NOMO-1 treated with dmso at 0.1 percent for 144 hours (cell line): ENCODE data around the gene U2AF2.
"Not testable (repeated sequence)": the region's sequence is repeated elsewhere in the genome, so short reads cannot be mapped to it uniquely, and the experiment has no call there.

Experiments
- DNase-seq: peaks from one replicate; lab custom pipeline; 2025; ENCODE audit not compliant: unreplicated experiment; lab: John Stamatoyannopoulos, UW

The U2AF2 gene

GRCh38 chr19:55700813-55701212 is 46.0 kb downstream of the U2AF2 start:
- DNase-seq, result no peak

- no peak for DNase-seq
Observed at GRCh38 chr19:55702131-55702627, 47.3 kb downstream of the U2AF2 start.

GRCh38 chr19:55703790-55704215 is 49.0 kb downstream of the U2AF2 start:
- DNase-seq, result no peak

- no peak for DNase-seq
Observed at GRCh38 chr19:55704494-55705245, 49.8 kb downstream of the U2AF2 start.

GRCh38 chr19:55705972-55706371 is 51.1 kb downstream of the U2AF2 start:
- no peak for DNase-seq

GRCh38 chr19:55711719-55712118 is 56.9 kb downstream of the U2AF2 start:
- no peak for DNase-seq

- no peak for DNase-seq
Observed at GRCh38 chr19:55712804-55713631, 58.2 kb downstream of the U2AF2 start.

- DNase-seq, result no peak
Observed at GRCh38 chr19:55716531-55716930, 61.7 kb downstream of the U2AF2 start.

- DNase-seq, result no peak
Observed at GRCh38 chr19:55717251-55717650, 62.4 kb downstream of the U2AF2 start.

- DNase-seq, result not testable (repeated sequence)
Observed at GRCh38 chr19:55717879-55718711, 63.3 kb downstream of the U2AF2 start.

GRCh38 chr19:55720214-55720746 is 65.4 kb downstream of the U2AF2 start:
- DNase-seq, result no peak

GRCh38 chr19:55720801-55721200 is 66.0 kb downstream of the U2AF2 start:
- no peak for DNase-seq

- DNase-seq, result no peak
Observed at GRCh38 chr19:55723491-55723890, 68.7 kb downstream of the U2AF2 start.
